ENCODE measurements around the gene PLEKHA6. TPM values are rescaled to one million over a fixed set of nuclear protein-coding genes. Genes with fewer than 3 reads are reported as not detected.

PLEKHA6 gene
- polyA plus RNA-seq, 1 donor from 2014 or later, result 22.6 TPM

DNA sequence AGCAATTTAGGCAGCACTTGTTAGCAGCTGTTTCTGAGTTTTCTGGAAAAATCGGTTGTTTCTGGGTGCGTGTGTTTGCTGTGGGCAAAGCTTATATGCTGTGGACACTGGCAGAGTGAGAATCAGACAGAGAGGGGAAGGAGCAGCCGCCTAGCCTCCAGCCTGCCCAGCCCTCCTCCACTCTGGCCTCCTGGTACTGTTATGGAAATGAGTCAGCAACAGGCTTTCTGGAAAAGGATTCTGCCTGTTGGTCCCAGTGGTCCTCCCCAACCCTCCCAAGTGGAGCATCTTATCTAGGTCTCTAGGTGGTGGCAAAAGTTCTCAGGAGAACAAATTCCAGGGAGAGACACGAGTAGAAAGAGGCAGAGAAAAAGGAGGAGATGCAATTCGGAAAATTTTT is 103.8 kb downstream of the PLEKHA6 start:
- Histone ChIP-seq H3K9me2 (ENCODE audit: insufficient read depth, low read length) (no peaks in the 10 kb centered on the region), H3K27ac (ENCODE audit: low read length) (no peak overlapping the region), H2AFZ (ENCODE audit: low read depth, low read length) (no peak overlapping the region), H3F3A (ENCODE audit: insufficient read depth, low read length, poor library complexity, severe bottlenecking) (no peaks in the 10 kb centered on the region), H3K9me3 (ENCODE audit: low read length) (no peaks in the 10 kb centered on the region), H4K20me1 (ENCODE audit: insufficient read depth) (no peaks in the 10 kb centered on the region), H3K9ac (ENCODE audit: low read length) (no peak overlapping the region), H3K4me2 (ENCODE audit: low read length) (no peak overlapping the region), H3K27me3 (ENCODE audit: insufficient read depth, low read depth, low read length) (no peaks in the 10 kb centered on the region), H3K36me3 (ENCODE audit: insufficient read depth, low read length) (peaks cover 20% of the 10 kb centered on the region), H3K4me3 (ENCODE audit: low read length) (no peak overlapping the region), H3K79me2 (replicated peaks; ENCODE audit: insufficient read depth, low read length) (no peaks in the 10 kb centered on the region)
- TF ChIP-seq SMC3 (conservative IDR thresholded peaks at IDR 0.05; ENCODE audit: poor library complexity) (no peak), POLR2AphosphoS5 (IDR thresholded peaks at IDR 0.05) (no peak), EP300 (conservative IDR thresholded peaks at IDR 0.05; ENCODE audit: poor library complexity, severe bottlenecking) (no peak), TAF1 (IDR thresholded peaks at IDR 0.05; ENCODE audit: low read depth) (no peak), MXI1 (conservative IDR thresholded peaks at IDR 0.05; ENCODE audit: poor library complexity, severe bottlenecking) (no peak), EZH2 (IDR thresholded peaks at IDR 0.05; ENCODE audit: borderline replicate concordance, insufficient read depth, low read length, poor library complexity, severe bottlenecking) (no peak)
- TF ChIP-seq, protein P1, sequence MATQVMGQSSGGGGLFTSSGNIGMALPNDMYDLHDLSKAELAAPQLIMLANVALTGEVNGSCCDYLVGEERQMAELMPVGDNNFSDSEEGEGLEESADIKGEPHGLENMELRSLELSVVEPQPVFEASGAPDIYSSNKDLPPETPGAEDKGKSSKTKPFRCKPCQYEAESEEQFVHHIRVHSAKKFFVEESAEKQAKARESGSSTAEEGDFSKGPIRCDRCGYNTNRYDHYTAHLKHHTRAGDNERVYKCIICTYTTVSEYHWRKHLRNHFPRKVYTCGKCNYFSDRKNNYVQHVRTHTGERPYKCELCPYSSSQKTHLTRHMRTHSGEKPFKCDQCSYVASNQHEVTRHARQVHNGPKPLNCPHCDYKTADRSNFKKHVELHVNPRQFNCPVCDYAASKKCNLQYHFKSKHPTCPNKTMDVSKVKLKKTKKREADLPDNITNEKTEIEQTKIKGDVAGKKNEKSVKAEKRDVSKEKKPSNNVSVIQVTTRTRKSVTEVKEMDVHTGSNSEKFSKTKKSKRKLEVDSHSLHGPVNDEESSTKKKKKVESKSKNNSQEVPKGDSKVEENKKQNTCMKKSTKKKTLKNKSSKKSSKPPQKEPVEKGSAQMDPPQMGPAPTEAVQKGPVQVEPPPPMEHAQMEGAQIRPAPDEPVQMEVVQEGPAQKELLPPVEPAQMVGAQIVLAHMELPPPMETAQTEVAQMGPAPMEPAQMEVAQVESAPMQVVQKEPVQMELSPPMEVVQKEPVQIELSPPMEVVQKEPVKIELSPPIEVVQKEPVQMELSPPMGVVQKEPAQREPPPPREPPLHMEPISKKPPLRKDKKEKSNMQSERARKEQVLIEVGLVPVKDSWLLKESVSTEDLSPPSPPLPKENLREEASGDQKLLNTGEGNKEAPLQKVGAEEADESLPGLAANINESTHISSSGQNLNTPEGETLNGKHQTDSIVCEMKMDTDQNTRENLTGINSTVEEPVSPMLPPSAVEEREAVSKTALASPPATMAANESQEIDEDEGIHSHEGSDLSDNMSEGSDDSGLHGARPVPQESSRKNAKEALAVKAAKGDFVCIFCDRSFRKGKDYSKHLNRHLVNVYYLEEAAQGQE (IDR thresholded peaks at IDR 0.05; ENCODE audit: borderline replicate concordance), result no peak

DNA sequence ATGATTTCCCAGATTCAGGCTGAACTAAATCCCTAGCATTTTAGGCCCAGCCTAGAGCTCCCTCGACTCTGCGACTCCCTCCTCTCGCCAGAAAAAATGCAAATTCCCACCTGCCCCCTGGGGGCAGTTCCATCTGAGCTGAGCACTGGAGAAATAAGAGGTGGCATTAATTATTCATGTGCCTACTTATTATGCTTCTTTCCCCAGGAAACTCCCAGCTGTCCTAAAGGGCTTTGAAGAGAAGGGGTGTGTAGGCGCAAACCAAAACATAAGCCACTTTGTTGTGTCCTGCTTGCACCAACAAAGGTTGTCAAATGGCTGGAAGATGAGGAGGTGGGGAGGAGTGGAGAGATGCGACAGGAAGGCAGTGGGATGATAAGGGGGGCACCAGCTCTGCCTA is 104.5 kb downstream of the PLEKHA6 start:
- Histone ChIP-seq H3K9ac (ENCODE audit: low read length) (peak overlapping the region; percentile 14), H4K20me1 (ENCODE audit: insufficient read depth) (no peaks in the 10 kb centered on the region), H3K4me3 (ENCODE audit: low read length) (no peak overlapping the region), H3K79me2 (replicated peaks; ENCODE audit: insufficient read depth, low read length) (no peaks in the 10 kb centered on the region), H3K36me3 (ENCODE audit: insufficient read depth, low read length) (peaks cover 14% of the 10 kb centered on the region), H3K9me3 (ENCODE audit: low read length) (no peaks in the 10 kb centered on the region), H3F3A (ENCODE audit: insufficient read depth, low read length, poor library complexity, severe bottlenecking) (no peaks in the 10 kb centered on the region), H3K4me2 (ENCODE audit: low read length) (no peak overlapping the region), H2AFZ (ENCODE audit: low read depth, low read length) (no peak overlapping the region), H3K27me3 (ENCODE audit: insufficient read depth, low read depth, low read length) (no peaks in the 10 kb centered on the region), H3K9me2 (ENCODE audit: insufficient read depth, low read length) (no peaks in the 10 kb centered on the region), H3K27ac (ENCODE audit: low read length) (no peak overlapping the region)
- no peak for TF ChIP-seq EZH2 (IDR thresholded peaks at IDR 0.05; ENCODE audit: borderline replicate concordance, insufficient read depth, low read length, poor library complexity, severe bottlenecking)
- no peak for TF ChIP-seq RAD21 (conservative IDR thresholded peaks at IDR 0.05)
- TF ChIP-seq EP300 (conservative IDR thresholded peaks at IDR 0.05; ENCODE audit: poor library complexity, severe bottlenecking), result no peak
- TF ChIP-seq, protein P1 (IDR thresholded peaks at IDR 0.05; ENCODE audit: borderline replicate concordance), result no peak
- no peak for TF ChIP-seq SMC3 (conservative IDR thresholded peaks at IDR 0.05; ENCODE audit: poor library complexity)

Measured in neural cell (in vitro differentiated cells).